GM18498 (cell line): ENCODE results near the gene CSNK2B.

Experiments used
- ATAC-seq: cut with Tn5 transposase; IDR thresholded peaks from one replicate; pipeline ENCODE4 v1.9.1; 2021; ENCODE audit warnings: mild to moderate bottlenecking, moderate library complexity; ENCODE audit not compliant: unreplicated experiment

Gene CSNK2B

DNA sequence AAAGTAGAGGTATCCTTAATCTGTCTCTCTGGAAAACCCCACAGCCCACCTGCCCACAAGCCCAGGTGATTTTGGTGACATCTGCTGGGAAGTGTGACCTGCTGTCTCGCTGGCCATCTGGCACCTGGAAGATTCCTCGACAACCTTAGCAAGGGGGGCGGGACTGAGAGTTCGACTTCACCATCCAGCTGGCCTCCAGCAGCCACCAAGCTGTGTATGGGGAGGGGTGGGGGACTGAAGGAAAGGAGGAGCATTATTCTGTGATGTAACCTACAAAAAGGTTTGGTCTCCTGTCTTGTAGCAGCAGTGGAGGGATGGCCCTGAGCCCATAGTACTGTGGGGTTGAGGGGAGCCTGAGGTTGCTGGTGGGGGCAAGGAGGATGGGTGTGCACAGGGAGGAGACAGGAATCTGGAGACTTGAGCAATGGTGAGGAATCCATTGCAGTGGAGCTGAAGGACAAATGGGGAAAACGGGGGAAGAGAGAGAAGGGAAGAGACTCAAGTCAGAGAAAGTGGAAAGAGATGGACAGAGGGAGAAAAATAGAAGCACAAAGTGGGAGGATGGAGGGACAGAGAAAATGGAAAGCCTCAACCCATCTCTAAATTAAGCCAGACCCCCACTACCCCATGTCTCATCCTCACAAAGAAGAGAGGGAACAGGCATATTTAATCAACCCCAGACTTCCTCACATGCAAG, 44.8 kb downstream of the CSNK2B start:
- ATAC-seq = no peak

DNA sequence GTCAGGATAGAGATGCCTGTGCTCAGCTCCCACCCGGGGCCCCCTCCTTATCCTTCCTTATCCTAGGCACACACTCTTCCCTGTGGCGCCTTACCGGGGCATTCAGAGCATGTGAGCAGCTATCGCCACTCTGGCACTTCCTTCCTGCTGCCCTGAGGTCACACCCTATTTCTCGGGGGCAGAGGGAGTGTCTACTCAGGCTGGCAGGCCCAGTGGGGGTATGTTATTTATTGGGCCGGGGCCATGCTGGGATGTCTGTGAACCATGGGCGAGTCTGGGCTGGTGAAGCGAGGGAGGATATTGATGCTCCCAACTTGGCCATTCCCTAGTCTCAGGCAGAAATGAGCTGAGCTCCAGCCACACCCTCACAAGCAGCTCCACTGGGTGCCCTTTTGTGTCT, 45.4 kb downstream of the CSNK2B start:
- ATAC-seq = no peak

GRCh38 chr6:31712296-31712695, 46.4 kb downstream of the CSNK2B start:
- ATAC-seq = no peak

- no peak for ATAC-seq
Observed at GRCh38 chr6:31713465-31713864, 47.6 kb downstream of the CSNK2B start.

- ATAC-seq = no peak
Observed at GRCh38 chr6:31713991-31714684, 48.3 kb downstream of the CSNK2B start.

DNA sequence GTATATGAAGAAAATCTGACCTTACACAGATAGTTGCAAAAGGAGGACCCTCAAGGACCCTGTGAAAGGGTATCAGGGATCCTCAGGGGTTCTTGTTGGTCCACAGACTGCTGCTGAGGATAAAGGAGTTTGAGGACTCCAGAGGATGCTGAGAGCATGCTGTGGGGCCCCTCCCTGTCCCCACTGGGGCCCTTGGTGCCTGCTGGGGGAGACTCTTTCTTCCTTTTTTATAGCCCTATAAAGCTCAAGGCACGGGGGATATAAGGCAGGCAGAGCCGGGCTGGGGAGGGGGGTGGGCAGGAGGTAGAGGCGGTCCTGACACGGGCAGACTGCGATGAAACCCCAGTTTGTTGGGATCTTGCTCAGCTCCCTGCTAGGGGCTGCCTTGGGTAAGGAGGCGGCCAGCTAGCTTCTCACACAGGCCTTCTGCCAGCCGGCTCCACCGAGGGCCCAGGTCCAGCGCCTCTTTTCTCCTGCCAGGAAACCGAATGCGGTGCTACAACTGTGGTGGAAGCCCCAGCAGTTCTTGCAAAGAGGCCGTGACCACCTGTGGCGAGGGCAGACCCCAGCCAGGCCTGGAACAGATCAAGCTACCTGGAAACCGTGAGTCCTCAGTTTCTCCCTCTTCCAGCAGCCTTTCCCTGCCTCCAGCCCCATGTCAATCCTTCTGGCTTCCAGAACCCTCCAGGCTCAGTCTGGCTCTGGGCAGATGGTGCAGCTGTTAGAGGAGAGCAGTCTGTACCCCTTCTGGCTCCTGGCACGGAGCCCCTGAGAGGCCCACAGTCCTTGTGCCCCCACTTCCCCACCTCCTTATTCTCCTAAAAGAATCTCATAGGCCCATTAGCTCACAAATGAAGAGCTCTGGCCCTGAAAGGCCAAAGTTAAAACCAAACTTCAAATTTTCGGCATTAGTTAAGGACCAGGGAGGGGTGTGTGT, 49.4 kb downstream of the CSNK2B start, which contains the start of gene LY6G6D:
TSS of gene LY6G6D (plus strand) at position 327 of the 937 bp plus-strand sequence. CDS start at position 335, 8 bp downstream.
- ATAC-seq = no peak

DNA sequence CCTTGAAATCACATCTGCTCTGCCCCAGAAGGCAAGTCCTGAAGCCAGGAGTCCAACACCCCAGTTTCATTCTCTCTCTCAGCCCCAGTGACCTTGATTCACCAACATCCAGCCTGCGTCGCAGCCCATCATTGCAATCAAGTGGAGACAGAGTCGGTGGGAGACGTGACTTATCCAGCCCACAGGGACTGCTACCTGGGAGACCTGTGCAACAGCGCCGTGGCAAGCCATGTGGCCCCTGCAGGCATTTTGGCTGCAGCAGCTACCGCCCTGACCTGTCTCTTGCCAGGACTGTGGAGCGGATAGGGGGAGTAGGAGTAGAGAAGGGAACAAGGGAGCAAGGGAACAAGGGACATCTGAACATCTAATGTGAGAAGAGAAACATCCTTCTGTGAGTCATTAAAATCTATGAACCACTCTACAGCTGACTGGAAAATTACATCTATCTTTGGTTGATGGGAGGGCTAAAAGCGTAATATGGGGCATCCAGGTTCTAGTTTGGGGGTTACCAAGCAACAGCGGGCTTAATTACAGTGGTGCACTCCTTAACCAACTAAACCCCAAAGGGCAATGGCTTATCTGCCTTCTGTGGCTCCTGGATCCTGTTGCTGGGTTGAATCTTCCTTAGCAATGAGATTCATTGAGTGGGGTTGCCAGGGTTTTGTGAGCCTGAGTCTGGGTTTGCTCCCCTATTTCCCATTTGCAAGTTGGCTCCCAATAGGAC, 51.8 kb downstream of the CSNK2B start:
- ATAC-seq = no peak

- no peak for ATAC-seq
Observed at GRCh38 chr6:31718265-31718664, 52.4 kb downstream of the CSNK2B start.

DNA sequence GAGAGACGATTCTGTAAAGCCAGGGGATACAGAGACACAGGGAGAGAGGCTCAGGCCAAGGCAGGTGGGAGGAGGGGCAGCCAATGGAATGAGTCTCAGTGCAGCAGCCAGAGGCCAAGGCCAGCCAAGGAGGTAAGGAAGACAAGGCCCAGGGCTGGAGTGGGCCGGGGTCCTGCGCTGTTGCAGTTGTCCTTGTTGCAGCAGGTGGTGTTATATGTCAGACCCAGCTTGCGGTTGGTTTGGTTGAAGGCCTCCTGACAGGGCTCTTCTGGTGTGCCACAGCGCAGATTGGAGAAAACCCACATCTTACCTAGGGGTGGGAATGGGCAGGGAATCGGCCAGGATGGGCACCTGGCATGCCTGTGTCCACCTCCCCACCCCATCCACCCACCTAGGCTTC, 53.1 kb downstream of the CSNK2B start:
- ATAC-seq = no peak
